Breast epithelium (tissue), 4 donors: ENCODE measurements around the gene CHCHD5. TPM values are rescaled to one million over a fixed set of nuclear protein-coding genes. Genes with fewer than 3 reads are reported as not detected.

Experiments
- DNase-seq, 2 donors: peaks; one replicate each; pipeline ENCODE4 v3.0.0-alpha.2; 2019; ENCODE audit warnings: low spot score in 2 of 2
- H3K27ac ChIP-seq, 2 donors: fragments of 200-600 bp; sonication (generic) in 1 of 2; one replicate each; pipeline ENCODE4 v1.5.1; 2016 to 2019; ENCODE audit warnings: mild to moderate bottlenecking in 1 of 2
- H3K27me3 ChIP-seq, 2 donors: fragments of 200-600 bp; sonication (generic) in 1 of 2; one replicate each; pipeline versions ENCODE4 v1.5.1 to v1.6.0; 2017 to 2019; ENCODE audit warnings: control low read depth in 1 of 2, mild to moderate bottlenecking in 1 of 2
- H3K36me3 ChIP-seq: fragments of 200-600 bp; one replicate; pipeline ENCODE4 v1.5.1; 2019
- H3K4me1 ChIP-seq, 2 donors: fragments of 200-600 bp; sonication (generic); one replicate each; pipeline ENCODE4 v1.5.1; 2016 to 2019; ENCODE audit warnings: control low read depth in 1 of 2
- H3K4me3 ChIP-seq, 3 donors: fragments of 200-600 bp; sonication (generic); 1 replicate in 2 of 3; 2 replicates in 1 of 3; pipeline ENCODE4 v1.5.1; 2016 to 2019; ENCODE audit warnings: mild to moderate bottlenecking in 3 of 3, moderate library complexity in 2 of 3
- H3K9me3 ChIP-seq, 2 donors: fragments of 200-600 bp; sonication (generic) in 1 of 2; one replicate each; pipeline ENCODE4 v1.5.1; 2016 to 2019; ENCODE audit warnings: control low read depth in 1 of 2
- CTCF ChIP-seq, 3 donors: fragments of 450-650 bp; IDR thresholded peaks; one replicate each; pipeline ENCODE4 v1.5.1; 2016 to 2017; ENCODE audit warnings: antibody characterized with exemption in 3 of 3, mild to moderate bottlenecking in 3 of 3, moderate library complexity in 3 of 3
- POLR2A ChIP-seq: fragments of 450-650 bp; IDR thresholded peaks from one replicate; pipeline ENCODE4 v1.6.1; 2016; ENCODE audit warnings: antibody characterized with exemption, mild to moderate bottlenecking, moderate library complexity
- POLR2AphosphoS5 ChIP-seq, 3 donors: sonication (generic); formaldehyde crosslinking; IDR thresholded peaks; one replicate each; pipeline ENCODE4 v1.6.1; 2017; ENCODE audit warnings: antibody characterized with exemption in 3 of 3
- intact Hi-C: fragments of 100-400 bp; cut with DNase I; formaldehyde crosslinking; loops from one replicate; pipeline ENCODE4 v1.15.1; 2023; ENCODE audit warnings: low total_unique reads
- total RNA-seq, 3 donors: library from RNA; depleted of rRNA; stranded (reverse); fragments of >200 nt; gene quantifications; one replicate each; pipeline ENCODE4 v1.1.0, GENCODE V29; 2016

The CHCHD5 gene
- total RNA-seq, 3 donors from 2014 or later: 19.0 to 20.2 (median 19.5) TPM

GRCh38 chr2:112541315-112542122 lies 42.9 kb upstream of the CHCHD5 start:
- TF ChIP-seq CTCF (IDR thresholded peaks at IDR 0.05) (no peak), POLR2A (no peak), POLR2AphosphoS5 (IDR thresholded peaks at IDR 0.05) (no peak)
- no peaks in the 10 kb centered on the region for H3K36me3 ChIP-seq

GRCh38 chr2:112542123-112542983 lies 42.1 kb upstream of the CHCHD5 start, which contains the start of gene POLR1B:
Gene POLR1B (plus strand): TSS chr2:112542465. CDS start chr2:112542495, 30 bp downstream.
- Histone ChIP-seq H3K27me3 (no peaks in the 10 kb centered on the region), H3K27ac (peak within 1 kb of the TSS; percentile 84 to 92), H3K9me3 (no peaks in the 10 kb centered on the region), H3K36me3 (no peaks in the 10 kb centered on the region), H3K4me1 (peaks cover 0 to 9% of the 10 kb centered on the region in 2 donors), H3K4me3 (peak within 1 kb of the TSS; percentile 72 to 90 (median 78))
- no peak for TF ChIP-seq CTCF (IDR thresholded peaks at IDR 0.05)
- TF ChIP-seq POLR2A: no peak
- TF ChIP-seq POLR2AphosphoS5 (IDR thresholded peaks at IDR 0.05): peak; percentile 5 to 69 (median 47)
- peak; percentile 58 to 79 for DNase-seq
- intact Hi-C loops: loop anchor here (5.0 kb wide), 1 partner anchor 1365 kb away; no protein-coding TSS in a partner anchor

More at GRCh38 chr2:112541315-112542122, 42.9 kb upstream of the CHCHD5 start:
- Histone ChIP-seq H3K9me3 (no peaks in the 10 kb centered on the region), H3K4me3 (peak overlapping the region; percentile 72 to 90 (median 78)), H3K27ac (peak overlapping the region; percentile 84 to 92), H3K4me1 (peaks cover 0 to 9% of the 10 kb centered on the region in 2 donors), H3K27me3 (no peaks in the 10 kb centered on the region)
- peak; percentile 52 to 54 for DNase-seq
- intact Hi-C loops: loop anchor here (5.0 kb wide), 1 partner anchor 1364 kb away; no protein-coding TSS in a partner anchor

DNA sequence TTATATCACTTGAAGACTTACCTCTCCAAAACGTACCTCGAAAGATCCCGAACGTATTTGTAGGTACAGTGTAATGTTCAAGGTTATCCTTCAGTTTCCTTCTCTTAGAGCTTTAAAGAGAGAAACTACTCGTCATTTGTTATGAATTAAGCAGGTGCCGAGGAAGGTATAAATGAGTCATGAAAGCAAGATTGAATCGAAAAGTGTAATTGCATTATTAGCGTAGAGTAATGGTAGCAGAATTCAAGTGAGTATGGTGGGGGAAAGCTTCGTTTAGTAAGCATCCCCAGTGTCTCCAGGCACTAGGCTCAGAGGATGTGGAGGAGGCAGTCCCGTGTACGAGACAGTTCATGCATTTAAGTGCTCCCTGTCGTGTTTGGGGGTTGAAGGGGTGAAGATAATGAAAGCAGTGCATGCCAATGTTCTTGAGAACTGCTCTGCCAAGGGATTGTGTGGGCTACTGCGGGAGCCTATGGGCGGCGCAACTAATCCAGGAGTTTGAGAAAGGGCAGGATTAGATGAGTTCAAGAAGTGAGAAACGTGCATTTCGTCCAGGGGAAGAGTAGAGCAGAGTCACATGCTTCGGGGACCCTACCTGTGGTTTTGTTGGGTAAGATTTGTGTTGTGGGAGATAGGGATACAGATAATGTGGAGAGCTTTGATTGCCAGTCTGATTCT lies 41.3 kb upstream of the CHCHD5 start:
- Histone ChIP-seq H3K4me1 (peaks cover 0 to 9% of the 10 kb centered on the region in 2 donors), H3K4me3 (peak overlapping the region; percentile 72 to 90 (median 78)), H3K9me3 (no peaks in the 10 kb centered on the region), H3K27me3 (no peaks in the 10 kb centered on the region), H3K36me3 (no peaks in the 10 kb centered on the region), H3K27ac (peak overlapping the region in 1 of 2 donors; percentile 92)
- DNase-seq: no peak
- TF ChIP-seq CTCF (IDR thresholded peaks at IDR 0.05): no peak
- intact Hi-C loops: loop anchor here (5.0 kb wide), 1 partner anchor 1366 kb away; no protein-coding TSS in a partner anchor

GRCh38 chr2:112547333-112547732 lies 37.1 kb upstream of the CHCHD5 start:
- no peak for TF ChIP-seq POLR2A
- no peak for TF ChIP-seq CTCF (IDR thresholded peaks at IDR 0.05)
- no peak for TF ChIP-seq POLR2AphosphoS5 (IDR thresholded peaks at IDR 0.05)
- no peak overlapping the region for H3K4me3 ChIP-seq
- H3K36me3 ChIP-seq: no peaks in the 10 kb centered on the region
- DNase-seq: no peak
- peaks cover 0 to 9% of the 10 kb centered on the region in 2 donors for H3K4me1 ChIP-seq
- H3K27ac ChIP-seq: no peak overlapping the region
- no peaks in the 10 kb centered on the region for H3K27me3 ChIP-seq
- no peaks in the 10 kb centered on the region for H3K9me3 ChIP-seq
- intact Hi-C loops: no loop called here
